ENCODE data around the gene SKI. TPM values are rescaled to one million over a fixed set of nuclear protein-coding genes. Genes with fewer than 3 reads are reported as not detected.

Gene SKI
- total RNA-seq, 1 donor from 2014 or later: 38.8 TPM

DNA sequence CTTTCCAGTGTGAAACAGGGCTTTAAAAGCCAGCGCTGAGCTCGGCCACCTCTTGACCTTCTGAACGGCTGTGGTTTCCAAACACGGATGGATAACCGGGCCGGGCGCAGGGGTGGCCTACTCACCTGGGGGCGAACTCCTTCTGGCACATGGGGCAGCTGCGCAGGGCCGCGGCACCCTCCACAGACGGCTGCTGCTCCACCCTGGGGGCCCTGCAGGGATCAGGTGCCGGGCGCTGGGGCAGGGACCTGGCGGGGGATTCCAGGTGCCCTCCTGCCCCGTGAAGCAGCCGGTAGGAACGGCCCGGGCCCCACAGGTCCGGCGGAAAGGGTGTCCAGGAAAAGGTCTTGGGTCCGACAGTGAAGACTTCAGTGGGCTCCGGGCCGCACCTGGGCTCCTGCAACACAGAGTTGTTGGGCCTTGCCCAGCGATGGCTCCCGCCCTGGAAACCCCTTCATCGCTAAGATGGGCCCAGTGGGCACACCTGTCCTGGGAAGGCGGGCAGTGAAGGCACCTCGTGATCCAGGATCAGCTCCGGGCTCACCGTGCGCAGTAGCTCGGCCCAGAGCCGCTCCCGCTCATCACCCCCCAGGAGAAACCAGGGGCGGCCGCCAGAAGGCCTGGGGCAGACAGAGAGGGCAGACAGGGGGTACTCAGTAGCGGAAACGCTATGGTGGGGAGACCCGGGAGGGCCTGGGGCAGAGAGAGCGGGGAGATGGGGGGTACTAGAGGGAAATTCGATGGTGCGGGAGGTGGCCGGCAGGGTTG lies 34.4 kb upstream of the SKI start:
- ATAC-seq (no peak), DNase-seq (ENCODE audit: low spot score) (no peak)

DNA sequence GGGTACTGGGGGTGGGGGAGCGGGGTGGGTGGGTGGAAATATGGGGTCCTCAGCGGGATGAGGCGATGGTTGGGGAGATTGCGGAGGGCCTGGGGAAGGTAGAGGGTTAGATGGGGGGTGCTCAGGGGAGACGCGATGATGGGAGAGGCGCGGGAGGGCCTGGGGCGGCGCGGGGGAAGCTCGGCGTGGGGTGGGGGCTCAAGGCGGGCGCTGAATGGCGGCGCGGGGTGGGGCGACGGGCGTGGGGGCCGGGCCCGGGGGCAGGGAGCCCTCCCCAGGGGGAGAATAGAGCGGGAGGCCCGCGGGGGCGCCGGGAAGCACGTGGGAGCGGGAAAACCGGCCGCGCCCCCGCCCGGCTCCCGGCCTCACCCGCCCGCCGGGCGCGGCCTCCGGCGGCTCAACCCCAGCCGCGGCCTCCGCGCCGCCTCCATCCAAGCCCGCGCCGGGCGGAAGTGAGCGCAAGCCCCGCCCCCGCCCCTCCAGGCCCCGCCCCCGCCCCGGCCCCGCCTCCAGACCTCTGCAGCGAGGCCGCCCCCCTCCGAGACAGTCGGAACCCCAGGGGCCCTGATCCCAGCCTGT lies 33.7 kb upstream of the SKI start, which contains the start of gene FAAP20:
FAAP20 (minus strand) TSS at position 454 of the 579 bp plus-strand sequence; CDS start at position 431, 23 bp downstream.
- ATAC-seq: peak; percentile 58
- no peak for DNase-seq (ENCODE audit: low spot score)

DNA sequence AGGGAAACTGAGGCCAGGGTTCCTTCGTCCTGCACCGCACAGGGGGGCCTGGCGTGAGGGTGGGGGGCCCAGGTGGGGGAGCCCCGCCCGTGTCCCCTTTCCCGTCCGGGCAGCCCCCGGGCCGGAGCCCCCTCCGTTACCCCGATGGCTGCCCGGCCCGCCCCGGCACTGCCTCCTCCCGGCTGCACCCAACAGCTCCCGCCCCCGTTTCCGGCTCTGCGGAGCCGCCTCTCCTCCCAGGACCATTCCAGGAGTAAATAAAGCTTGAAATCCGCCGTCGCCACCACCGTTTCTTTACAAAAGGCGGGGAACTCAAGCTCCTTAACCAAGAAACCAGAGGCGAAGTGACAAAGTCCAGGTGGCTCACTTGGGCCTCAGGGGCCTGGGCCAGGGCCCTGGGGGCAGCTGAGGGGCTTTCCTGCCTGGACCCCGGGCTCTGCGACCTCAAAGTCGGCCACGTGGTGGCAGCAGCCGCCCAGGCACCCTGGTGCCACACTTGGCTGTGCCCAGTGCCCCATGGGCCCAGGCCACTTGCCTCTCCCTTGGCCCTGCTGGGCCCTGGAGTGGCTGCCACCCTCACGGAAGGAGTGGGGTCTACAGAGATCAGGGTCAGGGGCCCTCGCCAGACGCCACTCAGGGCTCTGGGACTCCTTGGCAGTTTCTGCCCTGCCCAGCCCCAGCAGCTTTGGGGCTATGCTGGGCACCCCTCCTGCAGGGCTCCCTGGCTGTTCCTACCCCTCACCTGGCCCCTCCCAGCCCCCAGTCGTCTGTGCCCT lies 33.0 kb upstream of the SKI start:
- peak; percentile 77 for ATAC-seq
- DNase-seq (ENCODE audit: low spot score): peak; percentile 91

- ATAC-seq (no peak), DNase-seq (ENCODE audit: low spot score) (no peak)
Observed at GRCh38 chr1:2195785-2196184, 32.3 kb upstream of the SKI start.

GRCh38 chr1:2196901-2197638 lies 31.0 kb upstream of the SKI start:
- no peak for DNase-seq (ENCODE audit: low spot score)
- ATAC-seq: no peak

DNA sequence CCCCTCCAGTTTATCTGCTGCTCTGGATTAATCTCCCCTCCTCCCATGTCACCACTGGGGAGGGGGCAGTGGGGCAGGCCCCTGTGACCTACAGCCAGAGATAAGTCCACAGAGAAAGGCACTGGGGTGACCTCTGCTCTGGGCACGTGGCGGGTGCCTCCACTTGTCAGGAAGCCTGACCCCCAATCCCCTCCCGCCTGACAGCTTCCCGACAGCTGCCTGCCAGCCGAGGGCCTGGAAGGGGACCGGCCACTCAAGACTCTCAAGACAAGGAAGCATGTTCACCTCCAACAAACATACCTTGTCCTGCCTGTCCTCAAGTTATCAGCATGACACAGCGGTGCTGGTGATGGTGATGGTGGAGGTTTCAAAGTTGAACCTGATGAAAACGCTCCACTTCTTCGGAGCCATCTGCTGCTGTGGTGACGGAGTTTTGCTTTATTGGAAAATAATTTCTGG lies 30.4 kb upstream of the SKI start:
- no peak for DNase-seq (ENCODE audit: low spot score)
- ATAC-seq: no peak

- ATAC-seq: peak; percentile 11
- DNase-seq (ENCODE audit: low spot score): peak; percentile 72
Observed at GRCh38 chr1:2198571-2198970, 29.5 kb upstream of the SKI start.

DNA sequence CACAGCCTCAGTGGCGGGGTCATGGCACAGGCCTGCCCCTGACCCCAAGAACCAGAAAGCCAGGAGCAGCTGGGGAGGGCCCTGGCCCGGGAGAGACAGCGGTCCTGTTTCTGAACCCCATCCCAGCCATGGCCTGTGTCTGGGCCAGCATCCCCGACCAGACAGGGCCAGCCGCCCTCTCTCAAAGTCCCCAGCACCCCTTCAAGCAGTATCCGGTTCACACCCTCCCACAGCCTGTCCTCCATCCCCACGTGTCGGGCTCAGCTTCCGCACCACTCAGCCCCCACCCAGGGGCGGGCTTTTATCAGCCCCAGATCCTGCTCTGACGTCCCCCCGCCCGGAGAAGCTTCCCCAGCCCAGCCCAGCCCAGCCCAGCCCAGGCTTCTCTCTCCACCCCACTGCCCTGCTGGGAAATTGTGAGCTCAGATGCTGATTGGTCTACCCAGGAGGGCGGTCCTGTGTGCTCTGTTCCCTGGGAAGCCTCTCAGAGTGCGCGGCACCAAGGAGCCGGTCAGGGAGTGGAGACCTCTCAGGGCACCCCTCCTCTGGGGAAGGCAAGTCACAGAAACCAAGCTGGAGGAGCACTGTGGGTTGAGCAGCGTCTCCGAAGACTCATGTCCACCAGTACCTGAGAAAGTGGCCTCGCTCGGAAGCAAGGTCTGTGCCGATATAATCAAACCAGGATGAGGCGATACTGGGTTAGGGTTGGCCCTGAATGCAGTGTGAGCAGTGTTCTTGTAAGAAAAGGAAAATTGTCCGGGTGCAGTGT lies 28.9 kb upstream of the SKI start:
- ATAC-seq (peak; percentile 75), DNase-seq (ENCODE audit: low spot score) (peak; percentile 84)

DNA sequence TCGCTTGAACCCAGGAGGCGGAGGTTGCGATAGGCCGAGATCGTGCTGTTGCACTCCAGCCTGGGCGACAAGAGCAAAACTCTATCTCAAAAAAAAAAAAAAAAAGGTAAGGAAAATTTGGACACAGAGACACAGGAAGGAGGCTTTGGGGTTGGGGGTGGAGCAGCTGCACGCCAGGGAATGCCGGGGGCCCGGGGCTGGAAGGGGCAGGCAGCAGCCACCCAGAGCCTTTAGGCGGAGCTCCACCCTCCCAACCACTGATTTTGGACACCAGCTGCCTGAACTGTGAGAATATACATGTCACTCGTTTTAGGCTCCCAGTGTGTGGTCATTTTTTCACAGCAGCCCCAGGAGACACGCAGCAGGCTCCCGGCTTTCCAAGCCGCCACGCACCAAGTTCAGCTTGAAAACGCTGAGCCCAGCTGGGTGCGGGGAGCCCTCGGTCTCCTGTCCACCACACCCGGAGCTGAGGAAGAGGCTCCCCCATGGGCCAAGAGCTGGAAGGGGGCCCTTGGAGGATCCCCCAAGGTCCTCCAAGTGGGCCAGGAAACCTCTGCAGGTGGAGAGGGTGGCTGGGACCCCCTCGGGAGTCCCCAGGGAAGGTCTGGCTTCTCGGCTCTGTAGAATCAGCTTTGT lies 27.7 kb upstream of the SKI start:
- no peak for ATAC-seq
- no peak for DNase-seq (ENCODE audit: low spot score)

DNA sequence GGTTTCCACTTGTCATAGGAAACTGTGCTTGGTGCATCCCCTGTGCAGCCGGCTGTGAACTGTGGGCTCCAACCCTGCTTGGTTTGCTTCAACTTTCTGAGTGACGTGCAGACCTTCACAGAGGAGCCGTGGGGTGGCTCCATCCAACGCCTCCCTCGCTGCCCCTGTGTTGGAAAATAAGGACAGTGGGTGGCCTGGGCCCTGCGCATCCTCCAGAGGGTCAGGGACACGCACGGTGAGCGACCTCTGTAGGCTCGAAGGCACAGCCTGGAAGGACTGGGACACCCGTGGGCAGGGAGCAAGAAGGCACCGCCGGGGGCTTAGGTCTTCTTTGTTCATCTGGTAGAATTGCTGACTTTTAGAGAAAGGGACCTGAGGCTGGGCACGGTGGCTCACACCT lies 27.1 kb upstream of the SKI start:
- DNase-seq (ENCODE audit: low spot score) (no peak), ATAC-seq (no peak)

GRCh38 chr1:2202008-2202575 lies 26.0 kb upstream of the SKI start:
- ATAC-seq (no peak), DNase-seq (ENCODE audit: low spot score) (no peak)

- DNase-seq (ENCODE audit: low spot score): no peak
Observed at GRCh38 chr1:2202843-2203601, 25.1 kb upstream of the SKI start.

GRCh38 chr1:2203671-2204414 lies 24.3 kb upstream of the SKI start:
- DNase-seq (ENCODE audit: low spot score): no peak

More at GRCh38 chr1:2202843-2203601, 25.1 kb upstream of the SKI start:
- no peak for ATAC-seq

GRCh38 chr1:2204415-2205190 lies 23.5 kb upstream of the SKI start:
- DNase-seq (ENCODE audit: low spot score): peak; percentile 83
- peak; percentile 47 for ATAC-seq

More at GRCh38 chr1:2203671-2204414, 24.3 kb upstream of the SKI start:
- ATAC-seq: no peak

DNA sequence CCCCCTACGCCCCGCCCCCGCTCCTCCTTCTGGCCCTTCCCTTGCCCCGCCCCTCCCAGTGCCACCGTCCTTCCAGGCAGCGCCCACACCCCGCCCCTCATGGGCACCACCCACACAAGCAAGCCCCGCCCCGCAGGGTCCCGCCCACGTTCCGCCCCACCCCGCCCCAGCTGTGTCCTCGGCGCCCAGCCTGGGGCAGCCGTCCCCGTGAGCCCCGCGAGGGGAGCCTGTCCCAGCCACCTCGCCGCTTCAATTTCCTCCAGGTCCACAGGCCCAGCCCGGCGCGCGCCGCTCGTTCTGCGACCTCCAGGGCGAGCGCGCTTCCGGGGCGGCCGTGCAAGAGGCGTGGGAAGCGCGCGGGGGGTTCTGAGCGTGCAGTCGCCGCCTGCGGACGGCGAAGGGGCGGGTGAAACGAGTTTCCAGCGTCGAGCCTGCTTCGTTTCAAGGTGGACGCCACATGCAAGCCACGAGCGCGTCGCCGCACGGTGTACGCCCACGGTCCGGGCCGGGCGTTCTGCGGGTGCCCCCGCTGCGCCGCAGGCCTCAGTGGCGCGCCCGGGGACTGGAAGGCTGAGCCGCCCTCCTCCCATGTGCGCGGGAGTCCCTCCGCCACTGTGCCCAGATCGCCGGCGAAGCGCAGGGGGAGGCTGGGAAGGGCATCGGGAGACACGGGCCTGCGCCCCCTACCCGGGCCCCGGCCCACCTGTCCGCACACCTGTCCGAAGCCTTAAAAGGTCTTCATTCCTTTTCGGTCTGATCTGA lies 22.7 kb upstream of the SKI start:
- ATAC-seq: peak; percentile 72

DNA sequence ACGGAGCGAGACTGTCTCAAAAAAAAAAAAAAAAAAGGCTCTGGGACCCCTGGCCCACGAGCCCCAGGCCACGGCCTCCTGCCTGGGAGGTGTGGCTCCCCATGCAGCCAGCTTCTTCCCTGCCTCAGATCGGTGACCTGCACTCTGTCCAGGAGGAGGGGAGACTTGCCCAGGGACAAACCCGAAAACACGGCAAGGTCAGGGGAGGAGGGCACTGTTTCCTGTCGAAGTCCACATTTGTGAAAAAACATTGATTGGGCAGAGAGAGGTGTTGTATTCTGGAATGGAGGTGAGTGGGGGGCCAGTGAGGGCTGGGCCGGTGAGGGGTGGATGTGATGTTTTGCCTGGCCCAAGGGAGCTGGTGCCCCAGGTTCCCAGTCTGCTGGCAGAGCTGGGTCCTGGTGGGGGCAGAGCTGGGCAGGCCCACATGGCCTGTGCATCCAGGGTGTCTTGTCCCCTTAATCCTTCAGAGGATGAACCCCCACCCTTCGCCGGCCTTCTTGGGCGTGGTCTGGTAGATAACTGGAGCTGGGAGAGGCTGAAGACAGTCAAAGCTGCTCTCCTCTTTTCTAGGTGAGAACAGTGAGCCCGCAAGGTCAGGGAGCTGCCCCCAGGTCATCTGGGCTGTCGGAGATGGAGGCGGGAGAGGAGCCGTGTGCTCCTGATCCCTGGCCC lies 21.2 kb upstream of the SKI start:
- peak; percentile 84 for DNase-seq (ENCODE audit: low spot score)
- ATAC-seq: peak; percentile 34

More for the DNA sequence above, 22.7 kb upstream of the SKI start:
- peak; percentile 97 for DNase-seq (ENCODE audit: low spot score)

Measured in left lobe of liver (tissue), 2 donors.